ENCODE measurements around the gene TRAPPC1. TPM values are rescaled to one million over a fixed set of nuclear protein-coding genes. Genes with fewer than 3 reads are reported as not detected.

The TRAPPC1 gene
- total RNA-seq, 2 experiments from 2014 or later: 39.3 to 39.5 TPM

- H3K27me3 Mint-ChIP-seq: no peaks in the 10 kb centered on the region
- peaks cover 42% of the 10 kb centered on the region for H3K36me3 Mint-ChIP-seq (ENCODE audit: low read depth)
- no peak for TF ChIP-seq CTCF (IDR thresholded peaks at IDR 0.05)
- Histone ChIP-seq H3K27ac (ENCODE audit: low read depth in 1 of 2, low read length in 2 of 2) (peak overlapping the region; percentile 83), H3K4me1 (ENCODE audit: insufficient read depth, low read length) (peaks cover 40% of the 10 kb centered on the region), H3K27me3 (ENCODE audit: control insufficient read depth in 1 of 2, insufficient read depth in 2 of 2, low read length in 2 of 2) (no peaks in the 10 kb centered on the region), H3K9me3 (ENCODE audit: control insufficient read depth in 1 of 2, insufficient read depth in 1 of 2, low read length in 2 of 2) (no peaks in the 10 kb centered on the region), H3K4me3 (ENCODE audit: low read length) (peak overlapping the region; percentile 94), H3K36me3 (ENCODE audit: insufficient read depth, low read length) (peaks cover 13% of the 10 kb centered on the region)
- intact Hi-C loops (cut with DNase I, micrococcal nuclease): loop anchor here (1.0 to 5.0 kb wide), 4 partner anchors 15 to 314 kb away; partner anchors contain the start of genes CHD3 (in 1 of the 2) and RNF227 (in 1 of the 2)
- H3K4me1 Mint-ChIP-seq (ENCODE audit: low read depth): peaks cover 46% of the 10 kb centered on the region
- CTCF ChIA-PET: interaction anchor here (1.0 to 2.6 kb wide), 7 partner anchors 15 to 143 kb away, joined by 3 to 12 read pairs (median 7); partner anchors contain the start of gene RNF227
- POLR2A ChIA-PET: interaction anchor here (1.0 to 5.3 kb wide), 17 partner anchors 9 to 446 kb away, joined by 3 to 60 read pairs (median 5); partner anchors contain the start of genes CYB5D1, FXR2, NAA38 and POLR2A
- no peak for DNase-seq
- peak overlapping the region; percentile 97 for H3K4me3 Mint-ChIP-seq
- H3K27ac Mint-ChIP-seq: peak overlapping the region; percentile 90
- ATAC-seq (ENCODE audit: poor library complexity): no peak
- no peaks in the 10 kb centered on the region for H3K9me3 Mint-ChIP-seq
Observed at GRCh38 chr17:7930841-7931631, 710 bp downstream of the TRAPPC1 start.

DNA sequence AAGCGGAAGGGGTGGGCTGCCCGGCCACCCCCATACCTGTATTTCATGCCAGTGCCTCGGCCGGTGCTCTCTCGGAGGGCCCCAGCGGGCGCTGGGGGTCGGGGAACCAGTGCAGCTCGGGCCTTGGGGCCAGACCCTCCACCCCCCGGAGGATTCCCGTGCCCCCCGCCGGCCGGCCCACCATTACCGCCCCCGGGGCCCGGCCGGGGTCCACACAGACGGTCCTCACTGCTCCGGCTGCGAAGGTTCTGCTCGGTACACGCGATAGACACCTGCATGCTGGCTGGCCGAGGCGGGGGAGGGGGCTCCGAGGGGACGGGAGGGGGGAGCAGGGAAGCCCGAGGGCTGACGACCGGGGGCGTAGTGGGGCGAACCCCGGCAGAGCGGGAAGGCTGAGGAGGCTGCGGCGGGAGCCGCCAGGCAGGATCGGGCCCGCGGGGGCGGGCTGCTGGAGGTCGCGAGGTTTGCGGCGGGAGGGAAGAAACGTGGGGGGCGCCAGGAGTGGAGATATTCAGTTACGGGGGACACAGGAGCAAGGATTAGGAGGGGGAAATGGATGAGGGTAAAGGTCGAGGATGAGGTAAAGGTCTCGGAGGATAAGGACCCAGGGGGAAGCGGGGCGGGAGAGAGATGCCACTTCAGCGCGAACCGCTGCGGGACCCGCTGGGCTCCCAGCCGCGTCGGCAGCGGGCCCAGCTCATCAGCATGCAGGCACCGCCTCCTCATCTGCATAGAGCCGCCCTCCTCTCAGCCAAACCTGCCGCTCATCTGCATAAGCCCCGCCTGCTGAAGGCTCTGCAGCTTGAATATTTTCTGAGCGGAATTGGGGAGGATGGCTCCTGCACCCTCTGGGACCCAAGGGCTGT is 2.4 kb downstream of the TRAPPC1 start, which contains the start of gene KCNAB3:
TSS of gene KCNAB3 (minus strand) at position 699 of the 866 bp plus-strand sequence. CDS start at position 278, 421 bp downstream.
- Mint-ChIP-seq H3K36me3 (ENCODE audit: low read depth) (peaks cover 31% of the 10 kb centered on the region), H3K27me3 (no peaks in the 10 kb centered on the region), H3K4me1 (ENCODE audit: low read depth) (peaks cover 50% of the 10 kb centered on the region), H3K27ac (peak within 1 kb of the TSS; percentile 90), H3K9me3 (no peaks in the 10 kb centered on the region), H3K4me3 (peak within 1 kb of the TSS; percentile 97)
- DNase-seq: peak; percentile 22 to 83 (median 50)
- Histone ChIP-seq H3K4me3 (ENCODE audit: low read length) (peak within 1 kb of the TSS; percentile 23), H3K27ac (ENCODE audit: low read depth in 1 of 2, low read length in 2 of 2) (no peak within 1 kb of the TSS), H3K9me3 (ENCODE audit: control insufficient read depth in 1 of 2, insufficient read depth in 1 of 2, low read length in 2 of 2) (no peaks in the 10 kb centered on the region), H3K27me3 (ENCODE audit: control insufficient read depth in 1 of 2, insufficient read depth in 2 of 2, low read length in 2 of 2) (no peaks in the 10 kb centered on the region), H3K4me1 (ENCODE audit: insufficient read depth, low read length) (peaks cover 37% of the 10 kb centered on the region), H3K36me3 (ENCODE audit: insufficient read depth, low read length) (peaks cover 7% of the 10 kb centered on the region)
- ATAC-seq (ENCODE audit: poor library complexity): peak; percentile 37
- TF ChIP-seq CTCF (IDR thresholded peaks at IDR 0.05): no peak
- ChIA-PET POLR2A (interaction anchor here (0.6 to 5.3 kb wide), 3 partner anchors 13 to 691 kb away, joined by 3 to 60 read pairs (median 3); partner anchors contain the start of gene RNF227), CTCF (interaction anchor here (1.3 kb wide), 1 partner anchor 16 kb away, joined by 4 read pairs; no protein-coding TSS in a partner anchor)
- intact Hi-C loops (cut with DNase I, micrococcal nuclease): loop anchor here (1.0 to 5.0 kb wide), 4 partner anchors 13 to 312 kb away; partner anchors contain the start of genes CHD3 (in 1 of the 2) and RNF227 (in 1 of the 2)

DNA sequence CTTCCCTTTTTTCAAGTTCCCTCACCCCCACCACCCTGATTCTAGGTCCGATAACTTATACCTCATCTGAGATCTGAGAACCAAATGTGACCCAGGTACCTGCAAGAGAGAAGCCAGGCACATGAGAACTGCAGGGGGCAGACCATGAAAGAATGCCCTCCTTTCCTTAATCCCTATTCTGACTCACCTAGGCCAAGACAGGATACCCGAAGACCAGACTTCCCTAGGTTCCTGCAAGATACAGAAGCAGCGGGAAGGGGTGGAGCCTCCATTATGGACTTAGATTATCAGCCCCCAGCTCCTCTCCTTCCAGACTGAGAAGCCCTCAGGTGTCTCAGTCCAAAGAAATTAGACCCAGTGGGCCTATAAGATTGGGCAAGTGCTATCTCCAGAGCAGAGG is 4.2 kb downstream of the TRAPPC1 start:
- no peak for DNase-seq
- no peak for TF ChIP-seq CTCF (IDR thresholded peaks at IDR 0.05)
- peaks cover 7% of the 10 kb centered on the region for H3K36me3 ChIP-seq (ENCODE audit: insufficient read depth, low read length)
- Mint-ChIP-seq H3K4me3 (peak overlapping the region; percentile 54), H3K9me3 (no peaks in the 10 kb centered on the region), H3K27ac (peak overlapping the region; percentile 21), H3K27me3 (no peaks in the 10 kb centered on the region), H3K4me1 (ENCODE audit: low read depth) (peaks cover 48% of the 10 kb centered on the region), H3K36me3 (ENCODE audit: low read depth) (peaks cover 34% of the 10 kb centered on the region)
- H3K27me3 ChIP-seq (ENCODE audit: control insufficient read depth in 1 of 2, insufficient read depth in 2 of 2, low read length in 2 of 2): no peaks in the 10 kb centered on the region
- ATAC-seq (ENCODE audit: poor library complexity): no peak
- H3K9me3 ChIP-seq (ENCODE audit: control insufficient read depth in 1 of 2, insufficient read depth in 1 of 2, low read length in 2 of 2): no peaks in the 10 kb centered on the region
- no peak overlapping the region for H3K4me3 ChIP-seq (ENCODE audit: low read length)
- POLR2A ChIA-PET: interaction anchor here (1.6 kb wide), 1 partner anchor 11 kb away, joined by 6 read pairs; the partner anchor contains the start of gene RNF227
- intact Hi-C loops (cut with DNase I, micrococcal nuclease): no loop called here
- peaks cover 41% of the 10 kb centered on the region for H3K4me1 ChIP-seq (ENCODE audit: insufficient read depth, low read length)
- CTCF ChIA-PET: no interaction called here
- H3K27ac ChIP-seq (ENCODE audit: low read depth in 1 of 2, low read length in 2 of 2): no peak overlapping the region

Measured in CD4-positive, alpha-beta T cell (primary cell).